Progenitor cell of endocrine pancreas (in vitro differentiated cells): ENCODE results near the gene PTK6. TPM values are rescaled to one million over a fixed set of nuclear protein-coding genes. Genes with fewer than 3 reads are reported as not detected.

Experiments used
- DNase-seq: peaks from one replicate; pipeline ENCODE4 v3.0.0; 2021; ENCODE audit warnings: low spot score; ENCODE audit not compliant: unreplicated experiment
- H3K27ac Mint-ChIP-seq: 2 replicates; pipeline ENCODE4 v1.8.0; 2021; ENCODE audit warnings: mild to moderate bottlenecking, moderate library complexity, mixed read lengths
- H3K27me3 Mint-ChIP-seq: 2 replicates; pipeline ENCODE4 v1.8.0; 2021; ENCODE audit warnings: mixed read lengths
- H3K36me3 Mint-ChIP-seq: 2 replicates; pipeline ENCODE4 v1.8.0; 2022; ENCODE audit warnings: mixed read lengths; ENCODE audit not compliant: insufficient read depth
- H3K4me1 Mint-ChIP-seq: 2 replicates; pipeline ENCODE4 v1.8.0; 2021; ENCODE audit warnings: low read depth, mixed read lengths
- H3K4me3 Mint-ChIP-seq: 2 replicates; pipeline ENCODE4 v1.8.0; 2021; ENCODE audit warnings: low read depth, mild to moderate bottlenecking, moderate library complexity, mixed read lengths
- H3K9me3 Mint-ChIP-seq: 2 replicates; pipeline ENCODE4 v1.8.0; 2021; ENCODE audit warnings: low read depth, mixed read lengths
- total RNA-seq: library from RNA; stranded (reverse); gene quantifications from 2 replicates; pipeline ENCODE4 v1.2.1, GENCODE V29; 2021
- TF ChIP-seq, protein P1 (sequence below): fragments of 200-600 bp; sonication (generic); IDR thresholded peaks from one replicate; pipeline ENCODE4 v1.5.0; 2021; ENCODE audit warnings: antibody characterized with exemption, mild to moderate bottlenecking; ENCODE audit not compliant: unreplicated experiment

The PTK6 gene
- total RNA-seq, 1 donor from 2014 or later: 0.29 TPM

DNA sequence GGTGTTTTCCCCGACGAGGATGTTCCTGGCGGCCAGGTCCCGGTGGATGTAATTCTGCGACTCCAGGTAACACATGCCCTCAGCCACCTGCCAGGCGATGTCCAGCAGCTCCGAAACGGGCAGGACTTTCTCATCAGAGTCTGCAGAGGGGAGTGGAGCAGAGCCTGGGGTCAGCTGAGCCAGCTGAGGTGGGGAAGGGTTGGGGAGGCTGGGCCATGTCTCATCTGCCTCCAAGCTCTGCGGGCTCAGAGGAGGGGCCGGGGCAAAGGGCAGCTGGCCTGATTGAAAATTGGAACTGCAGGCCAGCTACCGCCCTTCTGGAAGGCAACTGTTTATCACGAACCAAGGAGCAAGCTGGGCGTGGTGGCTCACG lies 6.4 kb downstream of the PTK6 start:
- Mint-ChIP-seq H3K9me3 (no peaks in the 10 kb centered on the region), H3K27ac (peak overlapping the region; percentile 83), H3K27me3 (no peaks in the 10 kb centered on the region), H3K4me1 (peaks cover 2% of the 10 kb centered on the region), H3K36me3 (no peaks in the 10 kb centered on the region), H3K4me3 (no peak overlapping the region)
- DNase-seq: peak; percentile 8
- TF ChIP-seq, protein P1, sequence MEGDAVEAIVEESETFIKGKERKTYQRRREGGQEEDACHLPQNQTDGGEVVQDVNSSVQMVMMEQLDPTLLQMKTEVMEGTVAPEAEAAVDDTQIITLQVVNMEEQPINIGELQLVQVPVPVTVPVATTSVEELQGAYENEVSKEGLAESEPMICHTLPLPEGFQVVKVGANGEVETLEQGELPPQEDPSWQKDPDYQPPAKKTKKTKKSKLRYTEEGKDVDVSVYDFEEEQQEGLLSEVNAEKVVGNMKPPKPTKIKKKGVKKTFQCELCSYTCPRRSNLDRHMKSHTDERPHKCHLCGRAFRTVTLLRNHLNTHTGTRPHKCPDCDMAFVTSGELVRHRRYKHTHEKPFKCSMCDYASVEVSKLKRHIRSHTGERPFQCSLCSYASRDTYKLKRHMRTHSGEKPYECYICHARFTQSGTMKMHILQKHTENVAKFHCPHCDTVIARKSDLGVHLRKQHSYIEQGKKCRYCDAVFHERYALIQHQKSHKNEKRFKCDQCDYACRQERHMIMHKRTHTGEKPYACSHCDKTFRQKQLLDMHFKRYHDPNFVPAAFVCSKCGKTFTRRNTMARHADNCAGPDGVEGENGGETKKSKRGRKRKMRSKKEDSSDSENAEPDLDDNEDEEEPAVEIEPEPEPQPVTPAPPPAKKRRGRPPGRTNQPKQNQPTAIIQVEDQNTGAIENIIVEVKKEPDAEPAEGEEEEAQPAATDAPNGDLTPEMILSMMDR: no peak

- peak; percentile 9 for DNase-seq
- Mint-ChIP-seq H3K4me1 (peaks cover 2% of the 10 kb centered on the region), H3K9me3 (no peaks in the 10 kb centered on the region), H3K27ac (no peak overlapping the region), H3K27me3 (no peaks in the 10 kb centered on the region), H3K4me3 (no peak overlapping the region), H3K36me3 (no peaks in the 10 kb centered on the region)
- TF ChIP-seq, protein P1: no peak
These were observed 7.1 kb downstream of the PTK6 start for GRCh38 chr20:63529861-63530787.

GRCh38 chr20:63529180-63529860 lies 7.9 kb downstream of the PTK6 start:
- peaks cover 2% of the 10 kb centered on the region for H3K36me3 Mint-ChIP-seq
- TF ChIP-seq, protein P1: no peak
- no peak overlapping the region for H3K27ac Mint-ChIP-seq
- no peaks in the 10 kb centered on the region for H3K9me3 Mint-ChIP-seq
- no peak overlapping the region for H3K4me3 Mint-ChIP-seq
- peak; percentile 8 for DNase-seq
- H3K4me1 Mint-ChIP-seq: peaks cover 4% of the 10 kb centered on the region
- no peaks in the 10 kb centered on the region for H3K27me3 Mint-ChIP-seq

GRCh38 chr20:63527184-63527583 lies 10.0 kb downstream of the PTK6 start:
- Mint-ChIP-seq H3K4me3 (no peak overlapping the region), H3K27me3 (no peaks in the 10 kb centered on the region), H3K36me3 (peaks cover 15% of the 10 kb centered on the region), H3K27ac (peak overlapping the region; percentile 7), H3K4me1 (peaks cover 10% of the 10 kb centered on the region), H3K9me3 (no peaks in the 10 kb centered on the region)
- TF ChIP-seq, protein P1: no peak
- no peak for DNase-seq

DNA sequence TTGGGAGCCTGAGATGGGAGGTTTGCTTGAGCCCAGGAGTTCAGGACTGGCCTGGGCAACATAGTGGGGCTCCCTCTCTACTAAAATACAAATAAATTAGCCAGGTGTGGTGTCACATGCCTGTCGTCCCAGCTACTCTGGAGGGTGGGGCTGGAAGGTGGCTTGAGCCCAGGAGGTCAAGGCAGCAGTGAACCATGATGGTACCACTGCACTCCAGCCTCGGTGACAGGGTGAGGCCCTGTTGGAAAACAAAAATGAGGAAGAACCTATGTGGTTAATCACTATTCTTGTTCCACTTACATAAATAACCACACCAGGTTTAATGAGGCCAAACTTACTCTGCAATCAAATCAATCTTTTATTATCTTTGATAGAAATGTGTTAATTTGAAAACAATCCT lies 11.2 kb downstream of the PTK6 start:
- TF ChIP-seq, protein P1: no peak
- H3K9me3 Mint-ChIP-seq: no peaks in the 10 kb centered on the region
- no peak overlapping the region for H3K27ac Mint-ChIP-seq
- DNase-seq: peak; percentile 8
- peaks cover 15% of the 10 kb centered on the region for H3K36me3 Mint-ChIP-seq
- peaks cover 12% of the 10 kb centered on the region for H3K4me1 Mint-ChIP-seq
- H3K27me3 Mint-ChIP-seq: no peaks in the 10 kb centered on the region
- H3K4me3 Mint-ChIP-seq: no peak overlapping the region
